Mucosa of descending colon (tissue), 3 donors: ENCODE measurements around the gene ZNF451. TPM values are rescaled to one million over a fixed set of nuclear protein-coding genes. Genes with fewer than 3 reads are reported as not detected.

Experiments
- ATAC-seq: fragments of 200-7000 bp; cut with Tn5 transposase; one replicate; pipeline ENCODE4 v1.9.1; 2020; ENCODE audit warnings: mild to moderate bottlenecking, moderate library complexity
- DNase-seq, 3 donors: peaks; one replicate each; pipeline ENCODE4 v3.0.0-alpha.2; 2020
- H3K36me3 ChIP-seq: fragments of 200-600 bp; one replicate; pipeline ENCODE4 v1.8.0; 2021; ENCODE audit warnings: low read depth, mild to moderate bottlenecking
- H3K4me1 ChIP-seq: fragments of 200-600 bp; one replicate; pipeline ENCODE4 v1.8.0; 2021; ENCODE audit warnings: low read depth, mild to moderate bottlenecking
- H3K4me3 ChIP-seq: fragments of 200-600 bp; one replicate; pipeline ENCODE4 v1.8.0; 2021; ENCODE audit warnings: mild to moderate bottlenecking
- H3K9me3 ChIP-seq: fragments of 200-600 bp; one replicate; pipeline ENCODE4 v1.8.0; 2021; ENCODE audit warnings: mild to moderate bottlenecking
- CTCF ChIP-seq: fragments of 200-600 bp; IDR thresholded peaks from one replicate; pipeline ENCODE4 v1.8.0; 2022; ENCODE audit warnings: antibody characterized with exemption, mild to moderate bottlenecking
- intact Hi-C, 2 donors: fragments of 100-400 bp; cut with DNase I in 1 of 2; cut with micrococcal nuclease in 1 of 2; formaldehyde crosslinking; loops; one replicate each; pipeline versions ENCODE4 v1.11.0 to v1.11.1; 2022; cut with DNase I, micrococcal nuclease
- total RNA-seq, 3 donors: library from RNA; stranded (reverse); fragmentation: NEBNext Ultra II Directional in 2 of 3; extraction: Animal tissue kit (Norgen Biotek cat#: 25700) in 2 of 3; gene quantifications; one replicate each; pipeline versions ENCODE4 v1.2.1 to v1.2.4, GENCODE V29; 2021 to 2023
- donor health status: DM: no; HTN: no; CAD: no; lungs with moderate emphysema.
- donor health status: DM: no; HTN: no; CAD: no.
- donor health status: DM: no; HTN: yes; CAD: no.

The ZNF451 gene
- total RNA-seq, 3 donors from 2014 or later = 34.6 to 58.5 (median 46.0) TPM

GRCh38 chr6:57063847-57064246, 26.1 kb upstream of the ZNF451 start:
- TF ChIP-seq CTCF = no peak
- ATAC-seq (no peak), DNase-seq (no peak)
- no peak overlapping the region for H3K4me3 ChIP-seq
- H3K9me3 ChIP-seq = no peaks in the 10 kb centered on the region
- intact Hi-C loops = no loop called here
- H3K4me1 ChIP-seq = no peaks in the 10 kb centered on the region
- H3K36me3 ChIP-seq = no peaks in the 10 kb centered on the region

- no peaks in the 10 kb centered on the region for H3K4me1 ChIP-seq
- no peaks in the 10 kb centered on the region for H3K9me3 ChIP-seq
- intact Hi-C loops = no loop called here
- DNase-seq (no peak), ATAC-seq (no peak)
- no peak overlapping the region for H3K4me3 ChIP-seq
- TF ChIP-seq CTCF = no peak
- H3K36me3 ChIP-seq = no peaks in the 10 kb centered on the region
These were observed 25.2 kb upstream of the ZNF451 start for GRCh38 chr6:57064809-57065208.

- TF ChIP-seq CTCF = no peak
- ATAC-seq = no peak
- Histone ChIP-seq H3K4me3 (no peak overlapping the region), H3K36me3 (no peaks in the 10 kb centered on the region), H3K4me1 (no peaks in the 10 kb centered on the region), H3K9me3 (no peaks in the 10 kb centered on the region)
- intact Hi-C loops = no loop called here
- no peak for DNase-seq
These were observed 21.9 kb upstream of the ZNF451 start for GRCh38 chr6:57068061-57068460.

GRCh38 chr6:57069228-57069627, 20.8 kb upstream of the ZNF451 start:
- intact Hi-C loops = no loop called here
- H3K36me3 ChIP-seq = no peaks in the 10 kb centered on the region
- H3K4me1 ChIP-seq = no peaks in the 10 kb centered on the region
- no peak for TF ChIP-seq CTCF
- no peak overlapping the region for H3K4me3 ChIP-seq
- H3K9me3 ChIP-seq = no peaks in the 10 kb centered on the region
- ATAC-seq = no peak
- DNase-seq = no peak

GRCh38 chr6:57069920-57070331, 20.1 kb upstream of the ZNF451 start:
- ATAC-seq (no peak), DNase-seq (no peak)
- H3K4me3 ChIP-seq = no peak overlapping the region
- no peak for TF ChIP-seq CTCF
- intact Hi-C loops = no loop called here
- no peaks in the 10 kb centered on the region for H3K4me1 ChIP-seq
- no peaks in the 10 kb centered on the region for H3K36me3 ChIP-seq
- H3K9me3 ChIP-seq = no peaks in the 10 kb centered on the region

GRCh38 chr6:57072108-57072507, 17.9 kb upstream of the ZNF451 start:
- no peaks in the 10 kb centered on the region for H3K36me3 ChIP-seq
- no peak overlapping the region for H3K4me3 ChIP-seq
- no peaks in the 10 kb centered on the region for H3K4me1 ChIP-seq
- DNase-seq = no peak
- intact Hi-C loops = no loop called here
- no peak for ATAC-seq
- no peak for TF ChIP-seq CTCF
- H3K9me3 ChIP-seq = no peaks in the 10 kb centered on the region
